Activated T-cell treated with anti-CD3 and anti-CD28 coated beads for 1 hour (primary cell): ENCODE results near the gene FRMD4A.
"Not testable (repeated sequence)": the region's sequence is repeated elsewhere in the genome, so short reads cannot be mapped to it uniquely, and the experiment has no call there.

Experiments
- DNase-seq: peaks from one replicate; pipeline ENCODE4 v3.0.0-alpha.2; 2020; ENCODE audit warnings: low read depth

Gene FRMD4A

DNA sequence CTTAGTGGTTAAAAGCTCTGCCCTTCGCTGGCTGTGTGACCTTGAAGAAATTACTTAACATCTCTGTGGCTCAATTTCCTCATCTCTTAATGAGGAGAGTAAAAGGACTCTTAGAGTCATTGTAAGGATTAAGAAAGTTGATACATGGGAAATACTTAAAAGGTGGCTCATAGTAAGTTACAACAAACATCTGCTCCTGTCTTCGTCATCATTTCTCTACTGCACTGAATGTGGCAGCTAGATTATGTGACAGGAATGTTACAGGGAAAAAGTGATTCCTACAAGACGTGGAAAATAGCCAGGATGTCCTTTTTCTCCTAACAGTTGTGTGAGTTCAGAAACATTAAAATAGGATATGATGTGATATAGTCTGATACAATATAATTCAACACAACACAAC is 184.7 kb downstream of the FRMD4A start:
- DNase-seq, result no peak

DNA sequence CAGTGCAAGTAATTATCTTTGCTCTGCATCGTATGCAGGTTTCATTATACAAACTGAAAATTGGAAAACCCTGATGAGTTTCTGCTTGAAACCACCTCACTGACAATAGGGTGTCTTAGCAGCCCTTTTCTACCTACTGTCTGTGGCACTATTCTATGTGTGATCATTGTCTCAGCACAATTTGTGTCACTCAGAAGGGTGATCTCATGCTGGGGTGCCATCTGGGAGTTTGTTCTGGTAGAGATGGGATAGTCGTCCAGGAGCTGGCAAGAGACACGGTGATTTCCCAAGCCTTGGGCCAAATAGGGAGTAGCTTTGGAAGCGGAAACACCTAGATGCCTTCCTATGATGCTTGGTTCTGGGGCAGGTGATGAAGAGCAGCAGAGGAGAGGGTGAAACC is 186.3 kb downstream of the FRMD4A start:
- no peak for DNase-seq

DNA sequence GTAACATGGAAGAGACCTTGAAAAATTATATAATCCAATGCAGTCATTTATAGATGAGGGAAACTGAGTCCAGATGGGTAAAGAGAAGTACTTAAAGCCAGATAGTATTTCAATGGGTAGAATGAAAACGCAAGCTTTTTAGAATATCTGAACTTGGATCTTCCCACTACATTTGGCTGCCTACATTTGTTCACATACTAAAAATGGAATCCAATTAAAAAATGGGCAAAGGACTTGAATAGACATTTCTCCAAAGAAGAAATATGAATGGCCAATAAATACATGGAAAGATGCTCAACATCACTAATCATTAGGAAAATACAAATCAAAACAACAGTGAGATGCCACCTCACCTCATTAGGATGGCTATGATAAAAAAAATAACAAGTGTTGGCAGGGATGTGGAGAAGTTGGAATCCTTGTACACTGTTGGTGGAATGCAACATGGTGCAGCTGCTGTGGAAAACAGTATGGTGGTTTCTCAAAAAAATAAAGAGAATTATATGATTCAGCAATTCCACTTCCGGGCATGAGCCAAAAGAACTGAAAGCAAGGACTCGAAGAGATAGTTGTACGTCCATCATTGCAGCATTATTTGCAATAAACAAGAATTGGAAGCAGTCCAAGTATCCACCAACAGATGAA is 188.0 kb downstream of the FRMD4A start:
- no peak for DNase-seq

DNA sequence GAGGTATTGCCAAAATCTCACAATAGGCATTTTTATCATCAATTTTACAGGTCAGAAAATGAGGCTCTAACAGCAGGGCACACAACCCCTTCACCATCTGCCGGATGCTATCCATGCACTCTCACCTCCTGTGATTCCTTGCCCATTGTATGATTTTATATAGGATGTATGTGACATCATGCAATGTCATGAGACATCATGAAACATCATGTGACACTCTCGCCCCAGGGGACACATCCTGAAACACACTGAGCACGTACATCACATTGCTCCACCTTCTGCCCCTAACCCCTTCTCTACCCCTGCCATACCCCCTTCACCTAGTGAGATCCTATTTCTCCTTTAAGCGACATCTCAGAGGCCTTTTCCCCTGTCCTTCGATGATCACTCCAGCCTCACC is 189.4 kb downstream of the FRMD4A start:
- no peak for DNase-seq

DNA sequence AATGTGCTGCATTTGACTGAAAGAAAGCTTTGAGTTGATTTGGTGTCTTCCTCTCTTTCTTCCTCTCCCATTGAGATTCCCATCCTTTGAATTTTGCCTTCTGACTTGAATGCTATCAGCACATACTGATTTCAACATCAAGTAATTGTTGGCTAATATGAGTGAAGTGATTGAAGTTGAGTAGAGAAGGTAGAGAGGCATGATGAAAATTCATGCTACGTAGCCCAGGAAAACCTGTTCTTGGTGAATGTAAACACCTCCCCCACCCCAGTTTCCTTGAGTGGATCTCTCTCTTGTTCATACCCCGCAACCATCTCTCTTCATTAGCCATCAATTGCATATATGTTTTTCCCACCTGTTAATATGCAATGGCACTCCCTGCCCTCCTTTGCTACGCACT is 193.3 kb downstream of the FRMD4A start:
- DNase-seq, result no peak

DNA sequence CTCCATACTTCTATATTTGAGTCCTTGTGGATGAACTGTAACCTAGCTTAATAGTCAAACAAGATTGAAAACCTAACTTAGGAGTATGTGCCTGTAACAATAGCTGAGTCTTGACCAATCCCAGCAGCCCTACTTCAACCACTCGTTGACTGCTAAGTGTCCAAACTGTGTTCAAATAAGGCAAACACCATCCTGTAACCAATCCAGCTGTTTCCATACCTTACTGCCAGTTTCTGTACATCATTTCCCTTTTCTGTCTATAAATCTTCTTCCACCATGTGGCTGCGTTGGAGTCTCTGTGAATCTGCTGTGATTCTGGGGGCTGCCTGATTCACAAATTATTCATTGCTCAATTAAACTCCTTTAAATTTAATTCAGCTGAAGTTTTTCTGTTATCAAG is 195.5 kb downstream of the FRMD4A start:
- not testable (repeated sequence) for DNase-seq

DNA sequence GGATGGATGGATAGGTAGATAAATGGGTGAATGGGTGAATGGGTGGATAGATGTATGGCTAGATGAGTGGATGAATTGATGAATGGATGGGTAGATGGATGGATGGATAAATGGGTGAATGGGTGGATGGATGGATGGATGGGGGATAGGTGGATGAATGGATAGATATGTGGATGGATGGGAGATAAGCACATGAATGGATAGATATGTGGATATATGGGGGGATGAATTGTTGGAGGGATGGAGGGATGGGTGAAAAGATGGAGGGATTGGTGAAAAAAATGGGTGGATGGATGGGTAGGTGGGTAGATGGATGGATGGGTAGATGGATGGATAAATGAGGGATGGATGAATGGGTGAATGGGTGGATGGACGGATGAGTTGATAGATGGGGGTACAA is 196.4 kb downstream of the FRMD4A start:
- no peak for DNase-seq

DNA sequence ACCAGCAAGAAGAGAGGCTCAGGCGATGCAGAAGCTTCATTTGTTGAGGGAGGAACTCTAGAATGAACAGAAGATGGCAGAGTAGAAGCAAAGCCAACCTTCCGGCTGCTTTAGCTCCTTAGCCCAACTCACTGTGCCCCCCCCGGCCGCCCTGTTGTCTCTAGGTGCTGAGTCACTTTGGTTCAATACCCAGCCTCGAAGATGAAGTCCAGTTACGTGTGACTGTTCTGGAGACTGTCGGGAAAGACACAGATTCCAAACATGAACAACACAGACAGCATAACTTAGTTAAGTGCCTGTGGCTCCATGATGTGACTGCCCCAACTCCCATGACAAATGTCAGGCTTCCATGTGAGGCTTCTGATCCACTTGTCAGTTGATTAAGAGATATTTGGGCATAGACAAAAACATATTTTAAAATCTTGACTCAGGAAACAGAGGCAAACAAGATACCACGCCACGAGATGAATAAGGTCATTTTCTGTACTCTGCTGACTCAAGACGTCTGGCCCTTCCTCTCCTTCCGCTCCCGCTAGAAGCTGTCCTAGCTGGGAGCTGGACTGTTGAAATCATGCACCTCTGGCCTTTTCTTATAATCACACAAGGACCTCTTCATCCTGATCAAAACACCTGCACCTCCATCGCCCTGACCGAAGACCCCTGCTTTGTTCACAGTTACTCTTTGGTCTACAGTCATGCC is 199.3 kb downstream of the FRMD4A start:
- DNase-seq, result no peak

DNA sequence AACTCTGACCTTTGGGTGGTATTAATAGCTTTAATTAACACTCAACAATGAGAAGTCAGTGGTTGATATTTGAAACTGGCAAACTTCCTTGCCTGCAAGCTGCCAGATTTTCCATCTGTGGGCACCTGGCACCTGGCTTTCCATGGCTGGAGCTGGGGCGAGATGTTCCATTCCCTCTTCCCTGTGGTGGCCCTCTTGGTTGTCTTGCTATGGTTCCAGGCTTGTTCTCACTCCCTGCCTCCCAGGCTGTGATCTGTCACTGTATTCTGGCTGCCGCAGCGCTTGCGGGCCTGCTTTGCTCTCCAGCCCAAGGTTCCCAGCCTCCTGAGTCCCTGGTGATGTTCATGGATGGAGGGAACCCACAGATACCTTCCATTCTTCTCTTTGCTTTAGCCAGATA is 201.0 kb downstream of the FRMD4A start:
- DNase-seq, result no peak

DNA sequence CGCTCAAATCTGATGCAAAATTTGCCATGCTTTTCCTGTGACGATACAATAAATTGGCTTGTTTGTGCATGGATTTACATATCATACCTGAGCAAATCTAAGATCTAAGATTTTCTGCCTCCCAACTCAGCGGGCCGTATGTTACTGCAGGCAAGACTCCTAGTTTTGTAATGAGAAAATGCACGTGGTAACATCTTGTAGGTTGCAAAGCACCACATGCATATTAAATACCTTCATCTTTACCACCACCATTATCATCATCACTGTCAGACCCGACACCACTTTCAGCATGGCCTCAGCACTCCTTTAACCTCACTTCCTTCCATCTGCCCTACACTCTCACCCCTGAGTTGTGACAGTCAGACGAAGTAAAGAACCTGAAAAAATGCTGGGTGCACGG is 202.2 kb downstream of the FRMD4A start:
- no peak for DNase-seq

DNA sequence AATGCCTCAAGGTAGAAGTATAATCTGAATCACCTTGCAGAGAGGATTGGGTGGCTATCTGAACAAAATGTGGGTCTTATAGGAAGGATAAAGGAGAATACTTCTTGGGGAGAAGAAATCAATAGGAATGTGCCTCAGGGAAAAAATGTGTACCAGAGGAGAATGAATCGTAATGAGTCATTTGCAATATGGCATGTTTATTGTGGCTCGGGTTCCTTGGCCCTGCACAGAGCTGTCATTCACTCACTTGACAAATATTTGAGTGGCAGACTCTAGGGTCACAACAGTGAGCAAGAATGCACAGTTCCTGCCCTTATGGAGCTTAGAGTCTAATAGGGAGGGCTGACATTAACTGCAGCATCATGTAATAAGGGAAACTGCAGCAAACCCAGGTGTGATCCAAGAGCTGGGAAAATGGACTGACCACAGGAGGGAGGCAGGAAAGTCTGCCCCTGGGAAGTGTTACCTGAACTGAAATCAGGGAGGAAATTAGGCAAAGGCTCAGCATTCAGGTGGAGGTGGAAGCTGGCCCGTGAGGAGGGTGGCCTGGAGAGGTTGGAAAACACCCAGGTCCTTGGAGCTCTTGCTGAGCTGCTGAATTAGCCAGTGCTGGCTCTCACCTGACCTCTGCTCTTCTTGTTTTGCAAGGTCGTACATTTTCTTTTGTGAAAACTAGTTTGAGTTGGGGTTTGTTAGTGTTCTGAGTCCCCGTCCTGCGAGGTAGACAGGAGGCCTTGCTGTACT is 203.9 kb downstream of the FRMD4A start:
- DNase-seq, result no peak

DNA sequence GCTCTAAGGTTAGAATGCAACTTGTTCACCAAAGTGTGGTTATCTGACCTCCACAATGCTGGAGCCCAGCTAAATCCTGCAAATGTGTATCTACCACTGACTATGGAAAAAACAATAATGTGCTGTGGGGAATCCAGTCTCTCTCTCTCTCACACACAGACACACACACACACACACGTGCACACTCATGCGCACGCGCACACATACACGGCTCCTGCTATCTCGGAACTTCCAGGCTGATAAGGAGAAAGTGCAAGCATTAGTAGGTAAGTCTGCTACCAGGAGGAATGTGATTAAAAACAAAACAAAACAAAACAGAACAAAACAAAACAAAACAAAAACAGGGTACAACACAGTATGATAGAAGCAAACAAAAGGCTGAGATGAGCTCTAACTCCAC is 205.2 kb downstream of the FRMD4A start:
- DNase-seq, result no peak

DNA sequence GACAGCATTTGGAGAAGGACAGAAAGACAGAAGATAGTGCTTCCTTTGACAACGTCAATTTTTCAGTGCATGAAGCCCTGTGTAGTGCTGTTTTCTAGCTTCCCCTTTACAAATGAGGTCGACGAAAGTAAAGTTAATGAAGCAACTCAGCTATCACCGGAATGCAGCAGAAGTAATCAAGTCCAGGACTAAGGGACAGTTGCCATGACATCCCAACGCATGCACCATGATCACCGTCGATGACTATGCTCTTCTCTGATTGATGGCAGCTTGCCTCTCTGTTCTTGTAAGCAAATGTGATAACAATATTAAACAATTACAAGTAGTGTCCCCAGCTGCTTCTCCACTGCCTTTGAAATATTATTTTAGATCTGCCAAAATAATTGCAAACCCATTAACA is 205.8 kb downstream of the FRMD4A start:
- no peak for DNase-seq

DNA sequence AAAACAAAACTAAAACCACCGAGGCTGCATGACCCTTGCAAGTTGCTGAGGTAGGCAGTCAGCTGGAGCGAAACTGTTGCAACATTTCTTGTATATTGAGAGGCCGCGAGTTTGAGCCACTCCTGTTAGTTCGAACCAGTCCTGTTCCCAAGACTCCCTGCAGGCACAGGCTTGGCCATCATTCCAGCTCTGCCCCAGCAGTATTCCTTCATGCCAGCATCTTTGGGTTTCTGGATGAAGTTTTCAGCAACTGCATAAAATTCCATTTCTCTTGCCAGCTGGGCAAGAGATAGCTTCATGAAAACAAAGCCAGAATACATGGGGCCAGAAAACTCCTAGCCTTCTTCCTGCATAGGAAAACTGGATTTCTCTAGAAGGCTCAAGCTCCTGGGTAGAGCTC is 207.6 kb downstream of the FRMD4A start:
- DNase-seq, result no peak

DNA sequence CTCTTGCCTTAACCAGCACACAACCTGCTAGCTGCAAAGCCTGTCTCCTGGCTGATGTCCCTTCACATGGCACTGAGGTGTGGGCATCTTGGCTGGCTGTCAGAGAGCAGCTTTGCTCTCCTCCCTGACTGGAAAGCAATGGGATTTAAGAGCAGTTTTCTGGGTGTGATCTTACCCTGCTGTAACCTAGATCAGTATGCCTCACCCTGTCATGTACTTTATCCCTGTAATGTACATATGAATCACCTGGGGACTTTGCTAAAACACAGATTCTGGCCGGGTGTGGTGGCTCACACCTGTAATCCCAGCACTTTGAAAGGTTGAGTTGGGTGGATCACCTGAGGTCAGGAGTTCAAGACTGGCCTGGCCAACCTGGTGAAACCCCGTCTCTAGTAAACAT is 209.9 kb downstream of the FRMD4A start:
- no peak for DNase-seq

DNA sequence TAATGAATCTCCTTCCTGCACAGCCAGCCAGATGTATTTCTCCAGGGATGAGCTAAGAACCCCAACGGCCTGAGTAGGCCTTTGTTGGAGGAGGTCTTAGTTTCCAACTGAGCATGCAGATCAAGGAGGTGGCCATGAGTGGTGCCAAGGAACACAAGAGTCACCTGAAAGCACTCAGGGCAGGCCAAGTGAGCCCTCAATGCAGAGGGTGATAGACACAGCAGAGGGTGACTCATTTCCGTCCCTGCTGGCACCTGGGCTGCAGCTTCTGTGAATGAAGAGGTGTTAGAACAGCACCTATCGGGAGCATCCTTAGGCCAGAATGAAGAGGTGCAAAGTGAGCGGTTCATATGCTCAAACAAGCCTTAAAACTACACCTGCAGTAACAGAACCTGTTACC is 211.8 kb downstream of the FRMD4A start:
- no peak for DNase-seq

DNA sequence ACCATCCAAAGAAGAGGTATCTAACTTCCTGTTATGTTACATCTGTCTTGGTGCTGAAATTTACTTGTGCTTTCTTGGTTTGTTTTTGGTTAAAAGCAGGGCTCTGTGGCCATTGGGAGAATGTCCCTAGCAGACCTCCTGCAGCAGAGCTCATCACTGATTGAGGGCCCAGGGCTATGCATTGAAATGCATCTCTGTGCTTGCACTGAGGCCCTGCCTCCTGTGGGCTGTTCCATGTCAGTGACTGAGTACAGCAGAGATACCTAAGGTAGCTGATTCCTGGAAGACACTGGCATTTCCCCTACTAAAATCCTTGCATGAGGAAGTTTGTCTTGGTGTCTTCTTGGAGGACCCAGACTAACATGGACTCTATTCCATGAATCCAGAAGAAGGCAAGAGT is 213.9 kb downstream of the FRMD4A start:
- DNase-seq, result no peak

DNA sequence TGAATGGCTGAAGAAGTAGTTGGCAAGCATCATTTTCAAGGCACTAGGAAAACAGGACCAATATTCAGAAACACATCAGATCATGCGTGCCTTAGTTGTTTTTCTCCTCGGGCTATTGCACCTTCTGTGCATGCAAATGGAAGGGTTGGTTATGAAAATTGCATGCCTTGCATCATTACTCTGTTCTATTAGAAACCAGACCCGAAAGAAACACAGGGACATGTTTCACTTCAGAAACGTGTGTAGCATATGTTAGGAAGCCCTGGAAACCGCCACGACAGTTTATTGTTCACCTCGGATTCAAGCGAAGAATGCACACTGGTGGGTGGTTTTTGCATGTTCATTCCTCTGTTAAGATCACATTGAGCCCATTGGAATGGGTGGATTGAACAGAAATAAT is 214.7 kb downstream of the FRMD4A start:
- DNase-seq, result no peak

DNA sequence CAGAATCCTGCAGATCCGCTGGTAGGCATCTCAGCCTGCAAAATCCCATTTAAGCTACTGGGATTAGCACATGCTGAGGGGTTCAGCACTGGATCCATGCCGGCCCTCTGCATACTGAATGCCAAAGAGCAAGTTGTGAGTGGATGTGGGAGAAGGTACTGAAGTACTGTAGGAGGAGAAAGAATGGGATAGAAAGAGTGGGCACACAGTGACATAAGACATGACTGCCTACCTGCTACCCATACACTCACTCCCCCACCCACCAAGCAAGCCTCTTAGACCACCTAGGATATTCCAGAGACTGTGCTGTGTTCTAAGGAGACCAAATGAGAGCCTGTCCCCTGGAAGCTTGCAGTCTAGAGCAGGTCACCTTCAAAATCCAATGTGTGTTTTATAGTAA is 215.9 kb downstream of the FRMD4A start:
- no peak for DNase-seq

DNA sequence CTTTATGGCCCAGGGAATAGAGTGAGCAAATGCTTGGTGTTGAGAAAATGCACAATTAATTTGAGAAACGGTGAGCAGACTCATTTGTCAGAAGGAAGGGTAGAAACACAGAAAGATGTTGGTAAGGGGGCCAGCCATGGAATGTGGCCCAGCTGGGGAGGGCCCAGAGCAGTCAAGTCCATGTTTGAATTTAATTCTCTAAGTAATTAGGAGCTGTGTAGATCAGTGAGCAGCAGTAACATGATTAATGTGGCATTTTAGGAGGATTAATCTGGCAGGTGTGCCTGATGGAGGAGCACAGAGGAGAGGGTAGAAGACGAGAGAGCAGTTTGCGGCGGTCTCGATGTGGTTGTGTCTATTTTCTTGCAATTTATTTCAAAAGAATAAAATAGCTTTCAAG is 218.7 kb downstream of the FRMD4A start:
- DNase-seq, result no peak

DNA sequence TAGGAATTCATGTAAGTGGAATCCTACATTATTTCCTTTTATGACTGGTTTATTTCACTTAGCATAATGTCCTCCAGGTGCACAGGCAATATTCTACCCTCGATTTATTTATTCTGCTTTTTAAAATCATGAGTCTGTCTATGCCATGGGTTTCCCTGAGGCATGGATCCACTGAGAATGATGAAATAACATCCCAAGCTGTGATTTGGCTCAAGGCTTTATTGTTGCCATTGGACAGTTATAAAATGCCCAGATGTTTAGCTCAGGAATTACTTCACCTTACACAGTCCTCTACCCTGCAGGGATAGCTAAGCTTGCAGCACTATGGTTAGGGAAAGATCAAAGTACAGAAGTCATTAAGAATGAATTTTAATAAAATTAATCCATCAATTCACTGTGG is 219.5 kb downstream of the FRMD4A start:
- DNase-seq, result no peak

DNA sequence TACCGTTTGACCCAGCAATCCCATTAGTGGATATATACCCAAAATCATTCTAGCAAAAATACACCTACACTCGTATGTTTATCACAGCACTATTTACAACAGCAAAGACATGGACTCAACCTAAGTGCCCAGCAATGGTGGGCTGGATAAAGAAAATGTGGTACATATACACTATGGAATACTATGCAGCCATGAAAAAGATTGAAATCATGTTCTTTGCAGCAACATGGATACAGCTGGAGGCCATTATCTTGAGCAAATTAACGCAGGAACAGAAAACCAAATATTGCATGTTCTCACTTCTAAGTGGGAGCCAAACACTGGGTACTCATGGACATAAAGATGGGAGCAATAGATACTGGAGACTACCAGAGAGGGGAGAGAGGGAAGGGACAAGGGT is 223.9 kb downstream of the FRMD4A start:
- no peak for DNase-seq

DNA sequence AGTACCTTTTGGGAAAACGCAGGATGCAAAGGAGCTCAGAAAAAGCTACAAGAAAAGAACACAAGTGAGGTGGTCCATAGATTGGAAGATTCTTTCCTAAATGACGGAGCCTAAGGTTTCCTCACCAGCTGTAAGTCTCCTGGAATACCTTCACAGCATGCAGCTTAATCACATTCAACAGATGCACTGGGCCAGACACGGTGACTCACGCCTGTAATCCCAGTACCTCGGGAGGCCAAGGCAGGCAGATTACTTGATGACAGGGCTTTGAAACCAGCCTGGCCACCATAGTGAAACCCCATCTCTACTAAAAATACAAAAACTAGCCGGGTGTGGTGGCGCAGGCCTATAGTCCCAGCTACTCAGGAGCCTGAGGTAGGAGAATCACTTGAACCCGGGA is 228.7 kb downstream of the FRMD4A start:
- DNase-seq, result no peak

DNA sequence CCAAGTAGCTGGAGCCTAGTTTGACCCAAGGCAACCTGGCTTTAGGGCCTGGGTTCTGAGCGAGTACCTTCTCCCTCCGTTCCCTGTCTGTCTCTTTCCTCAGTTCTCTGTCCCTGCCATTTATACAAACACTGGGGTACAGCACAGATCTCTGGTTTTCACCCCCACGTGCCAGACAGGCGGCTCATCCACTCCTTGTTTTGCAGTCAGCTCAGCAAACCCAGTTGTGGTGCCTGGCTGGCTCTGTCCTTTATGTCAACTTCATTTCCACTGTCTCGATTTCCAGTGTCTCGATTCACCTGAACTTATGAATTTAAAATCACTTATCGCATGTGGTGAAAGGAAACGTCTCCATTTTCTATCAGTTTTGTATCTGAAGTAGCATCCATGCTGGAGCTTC is 230.8 kb downstream of the FRMD4A start:
- DNase-seq, result no peak
